BLaER1 treated with 17β-estradiol and CSF1 and Interleukin-3, amounts not matched to agents 10 nM and 100 nM (cell line): Measurements from ENCODE around the gene SLC1A3.
A peak's percentile ranks its signal among the peaks of the same experiment; 100 is the strongest.

ENCODE experiments used
- H3K27ac ChIP-seq, 11 experiments: shearing (Covaris generic); formaldehyde crosslinking; 2 replicates each; pipeline ENCODE4 v1.8.1; 2022
- H3K27me3 ChIP-seq, 11 experiments: shearing (Covaris generic); formaldehyde crosslinking; 2 replicates each; pipeline ENCODE4 v1.8.1; 2022
- H3K36me3 ChIP-seq, 11 experiments: shearing (Covaris generic); formaldehyde crosslinking; 2 replicates each; pipeline ENCODE4 v1.8.1; 2022
- H3K4me1 ChIP-seq, 10 experiments: shearing (Covaris generic); formaldehyde crosslinking; 2 replicates each; pipeline ENCODE4 v1.8.1; 2022
- H3K4me2 ChIP-seq, 11 experiments: shearing (Covaris generic); formaldehyde crosslinking; 2 replicates each; pipeline ENCODE4 v1.8.1; 2022
- H3K4me3 ChIP-seq, 10 experiments: shearing (Covaris generic); formaldehyde crosslinking; 2 replicates each; pipeline ENCODE4 v1.8.1; 2022
- H3K9ac ChIP-seq, 11 experiments: shearing (Covaris generic); formaldehyde crosslinking; 2 replicates each; pipeline ENCODE4 v1.8.1; 2022
- H3K9me3 ChIP-seq, 11 experiments: shearing (Covaris generic); formaldehyde crosslinking; replicated peaks in 1 of 11; 2 replicates each; pipeline ENCODE4 v1.8.1; 2022
- H4K20me1 ChIP-seq, 11 experiments: shearing (Covaris generic); formaldehyde crosslinking; 2 replicates each; pipeline ENCODE4 v1.8.1; 2022
- Cebpa-rat ChIP-seq, 11 experiments: shearing (Covaris generic); IDR thresholded peaks; 2 replicates each; pipeline ENCODE4 v1.8.1; 2022

SLC1A3 gene

DNA sequence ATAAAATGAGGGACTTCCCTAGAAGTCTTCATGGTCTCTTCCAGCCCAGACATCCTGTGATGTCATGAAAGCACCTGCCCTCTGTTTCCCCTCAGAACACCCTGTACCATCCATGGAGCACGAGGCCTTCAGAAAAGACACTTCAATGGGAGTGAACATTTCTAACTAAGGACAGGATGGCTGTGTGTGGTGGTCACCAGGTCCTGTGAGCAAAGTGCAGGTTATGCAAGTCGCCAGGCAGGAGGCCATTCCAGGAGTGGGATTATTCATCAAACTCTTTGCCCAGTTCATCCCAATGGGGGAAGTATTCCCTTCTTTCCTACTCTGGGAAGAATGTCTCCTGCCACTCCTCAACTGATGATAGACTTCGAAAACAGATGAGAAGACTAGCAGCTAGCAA, 80.5 kb downstream of the SLC1A3 start:
- TF ChIP-seq Cebpa-rat (IDR thresholded peaks at IDR 0.05) = no peak
- H3K27ac ChIP-seq = peak overlapping the region in 3 of 11 experiments; percentile 27 to 56 (median 32); a peak in 2 of 22 replicates

DNA sequence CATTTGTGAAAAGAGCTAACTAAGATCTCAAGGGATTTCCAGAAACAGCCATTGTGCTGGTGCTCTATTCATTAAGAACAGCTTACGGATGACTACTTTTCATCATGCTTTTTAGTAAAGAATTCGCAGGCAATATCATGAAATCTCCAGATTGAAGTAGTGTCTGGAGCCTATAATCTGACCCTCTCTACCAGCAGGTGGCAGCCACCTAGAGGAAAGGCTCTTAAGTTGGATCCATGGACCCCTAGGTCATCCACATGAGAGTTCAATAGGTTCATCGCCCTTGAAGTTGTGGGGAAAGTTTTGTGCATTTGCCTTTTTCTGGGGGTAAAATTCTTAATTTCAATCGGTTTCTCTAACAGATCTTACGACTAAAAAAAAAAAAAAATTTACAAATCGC, 82.3 kb downstream of the SLC1A3 start:
- Histone ChIP-seq H3K36me3 (peaks cover 0 to 17% (median 0%) of the 10 kb centered on the region in 11 experiments; a peak in 4 of 22 replicates), H4K20me1 (no peaks in the 10 kb centered on the region), H3K4me2 (peak overlapping the region in 10 of 11 experiments; percentile 86 to 94 (median 92); a peak in 16 of 22 replicates), H3K27me3 (no peaks in the 10 kb centered on the region), H3K4me1 (peaks cover 36 to 93% (median 58%) of the 10 kb centered on the region in 10 experiments), H3K9ac (peak overlapping the region in 2 of 11 experiments; percentile 89 to 91; a peak in 2 of 22 replicates), H3K9me3 (peaks cover 0 to 34% (median 0%) of the 10 kb centered on the region in 11 experiments; a peak in 7 of 22 replicates), H3K4me3 (no peak overlapping the region), H3K27ac (peak overlapping the region in 7 of 11 experiments; percentile 84 to 96 (median 94); a peak in 13 of 22 replicates)
- TF ChIP-seq Cebpa-rat (IDR thresholded peaks at IDR 0.05) = no peak

More for the DNA sequence above, 80.5 kb downstream of the SLC1A3 start:
- peaks cover 25 to 90% (median 44%) of the 10 kb centered on the region in 10 experiments for H3K4me1 ChIP-seq
- no peak overlapping the region for H3K9ac ChIP-seq
- no peaks in the 10 kb centered on the region for H3K27me3 ChIP-seq
- no peaks in the 10 kb centered on the region for H4K20me1 ChIP-seq
- no peak overlapping the region; a peak in 1 of 22 replicates for H3K4me2 ChIP-seq
- peaks cover 0 to 36% (median 0%) of the 10 kb centered on the region in 11 experiments; a peak in 7 of 22 replicates for H3K9me3 ChIP-seq
- peaks cover 0 to 21% (median 0%) of the 10 kb centered on the region in 11 experiments; a peak in 4 of 22 replicates for H3K36me3 ChIP-seq
- H3K4me3 ChIP-seq = no peak overlapping the region

GRCh38 chr5:36689225-36689624, 82.8 kb downstream of the SLC1A3 start:
- H4K20me1 ChIP-seq = no peaks in the 10 kb centered on the region
- H3K27me3 ChIP-seq = no peaks in the 10 kb centered on the region
- H3K27ac ChIP-seq = peak overlapping the region; percentile 84 to 96 (median 94)
- H3K9ac ChIP-seq = peak overlapping the region; percentile 78 to 91 (median 89); a peak in 20 of 22 replicates
- no peak for TF ChIP-seq Cebpa-rat (IDR thresholded peaks at IDR 0.05)
- H3K4me3 ChIP-seq = peak overlapping the region in 4 of 10 experiments; percentile 63 to 73 (median 64); a peak in 5 of 20 replicates
- H3K9me3 ChIP-seq = peaks cover 0 to 29% (median 0%) of the 10 kb centered on the region in 11 experiments; a peak in 7 of 22 replicates
- H3K4me1 ChIP-seq = peaks cover 36 to 90% (median 57%) of the 10 kb centered on the region in 10 experiments
- H3K36me3 ChIP-seq = peaks cover 0 to 12% (median 0%) of the 10 kb centered on the region in 11 experiments; a peak in 4 of 22 replicates
- peak overlapping the region; percentile 86 to 94 (median 92) for H3K4me2 ChIP-seq

DNA sequence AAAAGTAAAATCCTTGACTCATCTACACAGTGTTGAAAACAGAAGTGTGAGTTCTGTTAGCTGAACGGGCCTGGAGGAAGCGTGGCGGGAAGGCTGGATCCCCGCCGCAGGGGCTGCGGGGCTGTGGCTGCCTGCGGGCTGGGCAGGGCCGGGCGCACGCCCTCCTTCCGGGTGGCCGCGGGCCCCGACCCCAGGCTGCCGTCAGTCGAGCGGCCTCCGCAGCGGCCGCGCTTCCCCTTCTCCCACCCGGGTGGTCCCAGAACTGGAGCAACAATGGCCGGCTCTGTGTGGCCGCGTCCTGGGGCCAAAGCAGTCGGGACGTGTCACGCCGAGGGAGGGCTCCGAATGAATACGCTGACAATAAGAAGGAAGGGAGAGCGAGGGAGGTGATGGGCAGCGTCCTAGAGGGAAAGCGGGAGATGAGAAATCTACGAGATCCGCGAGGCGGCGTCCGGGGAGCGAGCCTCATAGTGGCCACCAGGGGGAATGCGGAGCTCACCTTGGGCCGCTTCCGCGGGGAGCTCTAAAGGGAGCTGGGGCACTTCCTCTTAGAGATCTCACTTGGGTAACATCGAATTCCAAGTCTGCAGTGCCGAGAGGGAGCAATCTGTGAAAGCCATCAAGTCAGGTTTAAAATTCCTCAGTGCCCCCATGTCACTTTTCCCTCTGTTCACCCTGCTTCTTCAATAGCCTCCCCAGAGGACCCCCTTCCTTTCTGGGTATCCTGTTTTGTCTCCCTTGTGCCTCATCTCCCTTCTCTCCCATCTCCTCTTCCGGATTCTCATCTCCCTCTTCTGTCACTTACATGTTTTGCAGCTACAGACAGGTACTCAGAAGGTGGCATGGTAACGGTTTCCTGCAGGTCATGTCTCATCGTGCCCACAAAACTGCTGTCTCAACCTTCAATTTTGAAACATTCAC, 83.9 kb downstream of the SLC1A3 start:
- H3K9me3 ChIP-seq = peaks cover 0 to 19% (median 0%) of the 10 kb centered on the region in 11 experiments; a peak in 6 of 22 replicates
- TF ChIP-seq Cebpa-rat (IDR thresholded peaks at IDR 0.05) = no peak
- peak overlapping the region; percentile 78 to 91 (median 89) for H3K9ac ChIP-seq
- no peaks in the 10 kb centered on the region for H3K27me3 ChIP-seq
- H3K4me2 ChIP-seq = peak overlapping the region; percentile 86 to 94 (median 92)
- H3K27ac ChIP-seq = peak overlapping the region; percentile 84 to 96 (median 94)
- peaks cover 0 to 6% (median 0%) of the 10 kb centered on the region in 11 experiments; a peak in 3 of 22 replicates for H3K36me3 ChIP-seq
- H4K20me1 ChIP-seq = no peaks in the 10 kb centered on the region
- peak overlapping the region; percentile 58 to 73 (median 65) for H3K4me3 ChIP-seq
- H3K4me1 ChIP-seq = peaks cover 36 to 84% (median 58%) of the 10 kb centered on the region in 10 experiments

DNA sequence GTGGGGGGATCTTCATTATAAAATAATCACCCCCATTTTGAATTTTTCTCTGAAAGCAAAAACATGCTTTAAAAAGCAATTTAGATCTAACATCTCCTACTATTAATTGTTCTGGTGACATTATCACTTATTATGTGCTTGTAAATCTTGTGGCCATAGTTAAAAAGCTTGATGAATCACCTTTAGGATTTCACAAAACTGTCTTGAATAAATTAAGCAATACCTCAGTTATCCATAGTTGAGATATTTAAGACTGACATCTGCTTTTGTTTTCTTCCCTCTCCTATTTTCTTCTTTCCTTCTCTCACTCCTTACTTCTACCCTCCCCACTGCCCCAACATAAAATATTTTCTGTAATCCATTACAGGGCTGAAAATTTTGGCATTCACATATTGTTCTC, 84.8 kb downstream of the SLC1A3 start:
- TF ChIP-seq Cebpa-rat (IDR thresholded peaks at IDR 0.05) = no peak
- peak overlapping the region in 1 of 11 experiments; percentile 91; a peak in 1 of 22 replicates for H3K9ac ChIP-seq
- H3K4me3 ChIP-seq = no peak overlapping the region
- H3K27me3 ChIP-seq = no peaks in the 10 kb centered on the region
- H3K4me2 ChIP-seq = peak overlapping the region in 10 of 11 experiments; percentile 72 to 94 (median 90); a peak in 15 of 22 replicates
- no peaks in the 10 kb centered on the region for H4K20me1 ChIP-seq
- H3K9me3 ChIP-seq = peaks cover 0 to 9% (median 0%) of the 10 kb centered on the region in 11 experiments; a peak in 4 of 22 replicates
- peaks cover 35 to 74% (median 51%) of the 10 kb centered on the region in 10 experiments for H3K4me1 ChIP-seq
- peaks cover 0 to 6% (median 0%) of the 10 kb centered on the region in 11 experiments; a peak in 1 of 22 replicates for H3K36me3 ChIP-seq
- peak overlapping the region in 5 of 11 experiments; percentile 23 to 96 (median 95); a peak in 9 of 22 replicates for H3K27ac ChIP-seq

- Histone ChIP-seq H3K4me2 (peak overlapping the region; percentile 71 to 94 (median 87)), H3K27ac (peak overlapping the region in 10 of 11 experiments; percentile 9 to 96 (median 44); a peak in 14 of 22 replicates), H3K36me3 (0 out of 22 replicates have a peak, but pooled peaks cover 0 to 3% (median 0%) of the 10 kb centered on the region in 11 experiments), H3K9me3 (0 out of 22 replicates have a peak, but pooled peaks cover 0 to 4% (median 0%) of the 10 kb centered on the region in 11 experiments), H3K9ac (no peak overlapping the region; a peak in 3 of 22 replicates), H3K27me3 (no peaks in the 10 kb centered on the region), H3K4me1 (peaks cover 35 to 73% (median 50%) of the 10 kb centered on the region in 10 experiments), H3K4me3 (no peak overlapping the region), H4K20me1 (no peaks in the 10 kb centered on the region)
- no peak for TF ChIP-seq Cebpa-rat (IDR thresholded peaks at IDR 0.05)
Measured at GRCh38 chr5:36691696-36692371, 85.4 kb downstream of the SLC1A3 start.

DNA sequence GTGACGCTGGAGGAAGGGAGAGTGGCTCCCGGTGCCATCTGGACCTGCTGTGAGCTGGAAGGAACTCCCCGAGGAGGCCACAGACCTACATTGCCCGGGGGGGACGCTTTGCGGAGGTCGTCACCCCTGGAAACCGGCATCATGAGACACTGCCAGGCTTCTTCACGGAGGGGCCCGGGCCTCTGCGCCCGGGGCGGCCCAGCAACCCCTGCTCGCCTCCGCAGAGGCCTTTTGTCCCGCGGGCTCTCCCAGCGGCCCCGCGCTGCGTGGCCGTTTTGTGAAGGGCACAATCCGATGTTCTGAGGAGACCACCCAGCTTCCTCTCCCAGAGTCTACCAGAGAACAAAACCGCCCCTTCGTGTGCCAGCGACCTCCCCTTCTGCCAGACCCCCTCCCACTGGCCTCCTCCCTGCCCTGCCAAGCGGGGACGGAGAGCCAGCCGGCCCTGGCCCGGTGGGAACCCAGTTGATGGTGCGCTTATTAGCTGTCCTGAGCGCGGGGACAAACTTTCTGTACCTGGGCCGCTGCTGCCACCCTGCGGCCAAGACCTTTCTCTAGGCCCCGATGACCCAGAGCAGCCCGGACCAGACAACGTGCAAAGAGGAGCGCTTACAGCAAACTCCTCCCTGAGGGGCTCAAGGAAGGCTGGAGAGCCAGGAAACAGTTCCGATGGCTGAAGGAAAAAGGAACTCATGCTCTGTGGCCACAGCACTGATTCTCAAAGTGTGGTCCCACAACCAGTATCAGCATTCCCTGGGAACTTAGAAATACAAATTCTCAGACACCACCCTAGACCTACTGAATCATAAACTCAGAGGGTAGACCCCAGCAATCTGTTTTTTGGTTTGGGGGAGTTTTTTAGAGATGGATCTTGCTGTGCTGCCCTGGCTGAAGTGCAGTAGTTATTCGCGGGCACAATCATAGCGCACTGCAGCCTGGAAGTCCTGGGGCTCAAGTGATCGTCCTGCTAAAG, 86.7 kb downstream of the SLC1A3 start:
- Histone ChIP-seq H3K27ac (peak overlapping the region in 9 of 11 experiments; percentile 30 to 96 (median 63); a peak in 19 of 22 replicates), H3K4me1 (peaks cover 35 to 67% (median 49%) of the 10 kb centered on the region in 10 experiments), H3K4me3 (peak overlapping the region; percentile 19 to 58 (median 36); a peak in 13 of 20 replicates), H3K36me3 (no peaks in the 10 kb centered on the region), H4K20me1 (no peaks in the 10 kb centered on the region), H3K4me2 (peak overlapping the region; percentile 71 to 94 (median 87)), H3K27me3 (no peaks in the 10 kb centered on the region), H3K9me3 (no peaks in the 10 kb centered on the region), H3K9ac (peak overlapping the region in 10 of 11 experiments; percentile 39 to 67 (median 61); a peak in 16 of 22 replicates)
- TF ChIP-seq Cebpa-rat (IDR thresholded peaks at IDR 0.05) = no peak
